Calu3 (cell line): ENCODE measurements around the gene C11orf42. TPM values are rescaled to one million over a fixed set of nuclear protein-coding genes. Genes with fewer than 3 reads are reported as not detected.

Experiments
- BruUV-seq: library from RNA; stranded (reverse); fragments of 400-500 nt; replicated peaks from 2 replicates; lab custom pipeline; 2021; lab: Mats Ljungman, UMichigan
- CTCF ChIA-PET: fragments of 300-600 bp; sonication (Branson Sonifier 250); formaldehyde crosslinking; loops from one replicate; lab custom pipeline; 2022; ENCODE audit warnings: antibody characterized with exemption; lab: Charles Lee
- DNase-seq: peaks from one replicate; pipeline ENCODE4 v3.0.0; 2022
- H3K27ac Mint-ChIP-seq: one replicate; pipeline ENCODE4 v1.8.0; 2022; ENCODE audit warnings: mixed read lengths; ENCODE audit not compliant: unreplicated experiment
- H3K27me3 Mint-ChIP-seq: one replicate; pipeline ENCODE4 v1.8.0; 2022; ENCODE audit warnings: mixed read lengths; ENCODE audit not compliant: unreplicated experiment
- H3K36me3 Mint-ChIP-seq: one replicate; pipeline ENCODE4 v1.8.0; 2022; ENCODE audit warnings: mild to moderate bottlenecking, moderate library complexity, mixed read lengths; ENCODE audit not compliant: insufficient read depth, unreplicated experiment
- H3K4me1 Mint-ChIP-seq: one replicate; pipeline ENCODE4 v1.8.0; 2022; ENCODE audit warnings: mild to moderate bottlenecking, low read depth, mixed read lengths; ENCODE audit not compliant: unreplicated experiment
- H3K4me3 Mint-ChIP-seq: one replicate; pipeline ENCODE4 v1.8.0; 2022; ENCODE audit warnings: mild to moderate bottlenecking, low read depth, moderate library complexity, mixed read lengths; ENCODE audit not compliant: unreplicated experiment
- H3K9me3 Mint-ChIP-seq: one replicate; pipeline ENCODE4 v1.8.0; 2022; ENCODE audit warnings: low read depth, mixed read lengths; ENCODE audit not compliant: unreplicated experiment
- intact Hi-C: fragments of 100-400 bp; cut with micrococcal nuclease; formaldehyde crosslinking; loops from one replicate; pipeline ENCODE4 v1.10.0; 2022; ENCODE audit not compliant: unreplicated experiment
- total RNA-seq: library from RNA; stranded (reverse); gene quantifications from 2 replicates; pipeline ENCODE4 v1.2.3, GENCODE V29; 2022
- TF ChIP-seq, protein P1 (sequence below): fragments of 200-600 bp; IDR thresholded peaks from one replicate; pipeline ENCODE4 v1.8.0; 2022; ENCODE audit warnings: antibody characterized with exemption; ENCODE audit not compliant: unreplicated experiment

Gene C11orf42
- total RNA-seq, 1 experiment from 2014 or later = not detected

DNA sequence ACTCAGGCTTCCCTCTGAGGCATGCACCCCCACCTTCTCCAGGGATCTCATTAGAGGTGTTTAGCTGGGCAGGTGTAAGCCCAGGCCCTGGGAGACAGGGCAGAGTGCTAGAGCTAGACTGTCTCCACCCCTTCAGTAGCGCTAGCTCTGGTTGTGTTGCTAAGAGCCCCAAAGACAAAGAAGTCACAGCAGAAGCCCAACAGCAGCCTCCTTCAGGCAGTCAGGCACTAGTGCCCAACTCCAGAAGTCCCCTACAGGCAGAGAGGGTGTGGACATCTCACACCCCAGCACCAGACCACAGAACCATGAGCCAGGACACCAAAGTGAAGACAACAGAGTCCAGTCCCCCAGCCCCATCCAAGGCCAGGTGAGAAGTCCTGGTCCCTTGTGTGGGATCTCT lies 33.5 kb downstream of the C11orf42 start, which contains the start of gene CNGA4:
TSS of gene CNGA4 (plus strand) at position 188 of the 400 bp plus-strand sequence. CDS start at position 306, 118 bp downstream.
- Mint-ChIP-seq H3K27me3 (peaks cover 30% of the 10 kb centered on the region), H3K4me3 (no peak within 1 kb of the TSS), H3K27ac (no peak within 1 kb of the TSS), H3K4me1 (no peaks in the 10 kb centered on the region), H3K36me3 (peaks cover 17% of the 10 kb centered on the region), H3K9me3 (no peaks in the 10 kb centered on the region)
- no peak for DNase-seq
- intact Hi-C loops = no loop called here
- no TSS peak for BruUV-seq
- TF ChIP-seq, protein P1, sequence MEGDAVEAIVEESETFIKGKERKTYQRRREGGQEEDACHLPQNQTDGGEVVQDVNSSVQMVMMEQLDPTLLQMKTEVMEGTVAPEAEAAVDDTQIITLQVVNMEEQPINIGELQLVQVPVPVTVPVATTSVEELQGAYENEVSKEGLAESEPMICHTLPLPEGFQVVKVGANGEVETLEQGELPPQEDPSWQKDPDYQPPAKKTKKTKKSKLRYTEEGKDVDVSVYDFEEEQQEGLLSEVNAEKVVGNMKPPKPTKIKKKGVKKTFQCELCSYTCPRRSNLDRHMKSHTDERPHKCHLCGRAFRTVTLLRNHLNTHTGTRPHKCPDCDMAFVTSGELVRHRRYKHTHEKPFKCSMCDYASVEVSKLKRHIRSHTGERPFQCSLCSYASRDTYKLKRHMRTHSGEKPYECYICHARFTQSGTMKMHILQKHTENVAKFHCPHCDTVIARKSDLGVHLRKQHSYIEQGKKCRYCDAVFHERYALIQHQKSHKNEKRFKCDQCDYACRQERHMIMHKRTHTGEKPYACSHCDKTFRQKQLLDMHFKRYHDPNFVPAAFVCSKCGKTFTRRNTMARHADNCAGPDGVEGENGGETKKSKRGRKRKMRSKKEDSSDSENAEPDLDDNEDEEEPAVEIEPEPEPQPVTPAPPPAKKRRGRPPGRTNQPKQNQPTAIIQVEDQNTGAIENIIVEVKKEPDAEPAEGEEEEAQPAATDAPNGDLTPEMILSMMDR = no peak
- CTCF ChIA-PET = interaction anchor here (0.6 kb wide), 1 partner anchor 70 kb away, joined by 3 read pairs; no protein-coding TSS in a partner anchor

DNA sequence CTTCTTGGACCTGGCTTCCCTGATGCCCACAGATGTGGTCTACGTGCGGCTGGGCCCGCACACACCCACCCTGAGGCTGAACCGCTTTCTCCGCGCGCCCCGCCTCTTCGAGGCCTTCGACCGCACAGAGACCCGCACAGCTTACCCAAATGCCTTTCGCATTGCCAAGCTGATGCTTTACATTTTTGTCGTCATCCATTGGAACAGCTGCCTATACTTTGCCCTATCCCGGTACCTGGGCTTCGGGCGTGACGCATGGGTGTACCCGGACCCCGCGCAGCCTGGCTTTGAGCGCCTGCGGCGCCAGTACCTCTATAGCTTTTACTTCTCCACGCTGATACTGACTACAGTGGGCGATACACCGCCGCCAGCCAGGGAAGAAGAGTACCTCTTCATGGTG lies 34.8 kb downstream of the C11orf42 start:
- no TSS peak for BruUV-seq
- CTCF ChIA-PET = no interaction called here

DNA sequence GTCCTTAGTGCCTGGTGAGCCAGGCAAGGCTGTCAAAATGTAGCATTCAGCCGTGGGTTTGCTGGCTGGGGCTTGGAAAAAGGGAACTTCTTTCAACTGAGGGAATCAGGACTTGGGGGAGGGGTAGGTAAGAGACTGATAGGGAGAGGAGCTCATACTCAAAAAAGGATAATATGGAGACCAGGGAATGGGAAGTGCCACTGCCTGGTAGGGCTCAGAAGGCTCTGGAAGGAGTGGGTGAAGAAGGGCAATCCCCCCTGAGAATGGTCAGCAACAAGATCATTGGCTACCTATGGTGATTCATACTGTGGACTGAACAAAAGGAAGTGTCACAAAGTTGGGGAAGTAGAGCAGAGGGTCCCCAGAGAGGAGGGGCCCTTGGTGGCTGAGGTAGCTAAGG lies 35.4 kb downstream of the C11orf42 start:
- Mint-ChIP-seq H3K36me3 (no peaks in the 10 kb centered on the region), H3K9me3 (no peaks in the 10 kb centered on the region), H3K27me3 (peaks cover 49% of the 10 kb centered on the region), H3K4me3 (no peak overlapping the region), H3K27ac (no peak overlapping the region), H3K4me1 (no peaks in the 10 kb centered on the region)
- no peak for DNase-seq
- CTCF ChIA-PET = no interaction called here
- BruUV-seq = no TSS peak
- intact Hi-C loops = no loop called here
- TF ChIP-seq, protein P1 = no peak

More for the DNA sequence above, 34.8 kb downstream of the C11orf42 start:
- Mint-ChIP-seq H3K4me3 (no peak overlapping the region), H3K27ac (no peak overlapping the region), H3K9me3 (no peaks in the 10 kb centered on the region), H3K27me3 (peaks cover 42% of the 10 kb centered on the region), H3K36me3 (peaks cover 4% of the 10 kb centered on the region), H3K4me1 (no peaks in the 10 kb centered on the region)
- TF ChIP-seq, protein P1 = no peak
- DNase-seq = no peak
- intact Hi-C loops = no loop called here

DNA sequence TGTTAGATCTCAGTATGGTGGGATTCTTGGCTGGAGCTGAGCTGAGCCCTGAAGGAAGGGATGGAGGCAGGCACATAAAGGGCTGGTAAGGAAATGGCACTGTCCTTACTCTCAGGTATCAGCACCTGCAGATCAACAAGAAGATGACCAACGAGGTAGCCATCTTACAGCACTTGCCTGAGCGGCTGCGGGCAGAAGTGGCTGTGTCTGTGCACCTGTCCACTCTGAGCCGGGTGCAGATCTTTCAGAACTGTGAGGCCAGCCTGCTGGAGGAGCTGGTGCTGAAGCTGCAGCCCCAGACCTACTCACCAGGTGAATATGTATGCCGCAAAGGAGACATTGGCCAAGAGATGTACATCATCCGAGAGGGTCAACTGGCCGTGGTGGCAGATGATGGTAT lies 36.0 kb downstream of the C11orf42 start:
- Mint-ChIP-seq H3K27ac (no peak overlapping the region), H3K4me3 (no peak overlapping the region), H3K4me1 (no peaks in the 10 kb centered on the region), H3K36me3 (no peaks in the 10 kb centered on the region), H3K27me3 (peaks cover 51% of the 10 kb centered on the region), H3K9me3 (no peaks in the 10 kb centered on the region)
- intact Hi-C loops = no loop called here
- TF ChIP-seq, protein P1 = no peak
- CTCF ChIA-PET = no interaction called here
- no peak for DNase-seq
- no TSS peak for BruUV-seq
